A673 (cell line): Measurements from ENCODE around the gene FAM50A. TPM values are rescaled to one million over a fixed set of nuclear protein-coding genes. Genes with fewer than 3 reads are reported as not detected.

Source experiments
- BruUV-seq: library from RNA; stranded (reverse); fragments of 400-500 nt; replicated peaks from 2 replicates; lab custom pipeline; 2021; lab: Mats Ljungman, UMichigan
- CTCF ChIA-PET: fragments of 300-600 bp; sonication (Branson Sonifier 250); formaldehyde crosslinking; loops from one replicate; lab custom pipeline; 2022; ENCODE audit warnings: antibody characterized with exemption; lab: Charles Lee
- POLR2A ChIA-PET: fragments of 300-600 bp; sonication (Branson Sonifier 250); formaldehyde crosslinking; loops from one replicate; lab custom pipeline; 2022; ENCODE audit warnings: antibody characterized with exemption; ENCODE audit not compliant: low non-redundant PET; lab: Charles Lee
- DNase-seq: peaks from one replicate; pipeline ENCODE4 v3.0.0-alpha.2; 2015; ENCODE audit warnings: low spot score
- H3K27ac ChIP-seq: fragments of 200-600 bp; sonication (generic); 2 replicates; pipeline ENCODE4 v1.5.1; 2016; ENCODE audit warnings: mixed run types, low read depth, mild to moderate bottlenecking, mixed read lengths, antibody characterized with exemption, low read length; ENCODE audit not compliant: poor library complexity, severe bottlenecking
- H3K27me3 ChIP-seq: fragments of 200-600 bp; sonication (generic); replicated peaks from 2 replicates; pipeline ENCODE4 v1.6.1; 2017; ENCODE audit warnings: mixed run types, low read depth, mild to moderate bottlenecking, mixed read lengths, antibody characterized with exemption, low read length; ENCODE audit not compliant: insufficient read depth, poor library complexity
- H3K36me3 ChIP-seq: fragments of 200-600 bp; sonication (generic); 2 replicates; pipeline ENCODE4 v1.6.1; 2016; ENCODE audit warnings: mixed run types, mild to moderate bottlenecking, mixed read lengths, antibody characterized with exemption, low read length; ENCODE audit not compliant: insufficient read depth, poor library complexity, severe bottlenecking
- H3K4me1 ChIP-seq: fragments of 200-600 bp; sonication (generic); 2 replicates; pipeline ENCODE4 v1.6.1; 2017; ENCODE audit warnings: mixed run types, mild to moderate bottlenecking, mixed read lengths, antibody characterized with exemption, low read length; ENCODE audit not compliant: insufficient read depth, poor library complexity, severe bottlenecking
- H3K4me3 ChIP-seq: fragments of 200-600 bp; sonication (generic); 2 replicates; pipeline ENCODE4 v1.5.1; 2016; ENCODE audit warnings: low read depth, mixed run types, mild to moderate bottlenecking, mixed read lengths, low read length; ENCODE audit not compliant: poor library complexity, severe bottlenecking
- H3K9me3 ChIP-seq: fragments of 200-600 bp; sonication (generic); 2 replicates; pipeline ENCODE4 v1.6.1; 2016; ENCODE audit warnings: mixed run types, low read depth, mild to moderate bottlenecking, mixed read lengths, antibody characterized with exemption, low read length; ENCODE audit not compliant: poor library complexity, severe bottlenecking
- EZH2 ChIP-seq: fragments of 200-600 bp; sonication (generic); IDR thresholded peaks from 2 replicates; pipeline ENCODE4 v1.6.1; 2017; ENCODE audit warnings: borderline replicate concordance, low read depth, mild to moderate bottlenecking, mixed read lengths, antibody characterized with exemption, low read length; ENCODE audit not compliant: poor library complexity, severe bottlenecking
- intact Hi-C: fragments of 100-400 bp; cut with micrococcal nuclease; formaldehyde crosslinking; loops from one replicate; pipeline ENCODE4 v1.10.0; 2022; ENCODE audit not compliant: unreplicated experiment
- total RNA-seq: library from RNA; stranded (reverse); gene quantifications from 2 replicates; pipeline ENCODE4 v1.2.3, GENCODE V29; 2021
- TF ChIP-seq, protein P1 (sequence below): fragments of 300-800, 200-600 bp; sonication (generic); conservative IDR thresholded peaks from 2 replicates; pipeline ENCODE4 v1.5.1; 2017; ENCODE audit warnings: low read depth, mild to moderate bottlenecking, antibody characterized with exemption, low read length, moderate library complexity, mixed read lengths

FAM50A gene
- total RNA-seq, 1 experiment from 2014 or later: 83.7 TPM

DNA sequence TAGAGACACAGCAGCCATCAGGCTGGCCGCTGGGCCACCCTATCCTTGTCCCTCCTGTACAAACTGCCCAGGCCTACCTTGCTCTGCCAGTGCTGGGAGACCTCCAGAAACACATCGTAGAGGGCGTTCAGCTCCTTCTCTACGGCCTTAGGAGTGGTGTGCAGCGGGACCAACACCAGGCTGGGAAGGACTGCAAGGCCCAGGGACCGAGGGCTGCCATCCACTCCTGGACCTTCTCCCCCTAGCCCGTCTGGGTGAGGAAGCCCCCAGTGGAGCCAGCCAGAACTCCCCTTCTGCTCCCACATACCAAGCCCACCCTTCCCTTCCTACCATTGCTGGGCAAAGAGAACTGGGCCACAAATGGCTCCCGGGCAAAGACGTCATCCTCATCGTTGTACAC is 40.7 kb upstream of the FAM50A start:
- H3K4me1 ChIP-seq: no peaks in the 10 kb centered on the region
- peaks cover 25% of the 10 kb centered on the region for H3K36me3 ChIP-seq
- BruUV-seq: no TSS peak
- CTCF ChIA-PET: no interaction called here
- H3K27ac ChIP-seq: no peak overlapping the region
- TF ChIP-seq EZH2: no peak
- TF ChIP-seq, protein P1, sequence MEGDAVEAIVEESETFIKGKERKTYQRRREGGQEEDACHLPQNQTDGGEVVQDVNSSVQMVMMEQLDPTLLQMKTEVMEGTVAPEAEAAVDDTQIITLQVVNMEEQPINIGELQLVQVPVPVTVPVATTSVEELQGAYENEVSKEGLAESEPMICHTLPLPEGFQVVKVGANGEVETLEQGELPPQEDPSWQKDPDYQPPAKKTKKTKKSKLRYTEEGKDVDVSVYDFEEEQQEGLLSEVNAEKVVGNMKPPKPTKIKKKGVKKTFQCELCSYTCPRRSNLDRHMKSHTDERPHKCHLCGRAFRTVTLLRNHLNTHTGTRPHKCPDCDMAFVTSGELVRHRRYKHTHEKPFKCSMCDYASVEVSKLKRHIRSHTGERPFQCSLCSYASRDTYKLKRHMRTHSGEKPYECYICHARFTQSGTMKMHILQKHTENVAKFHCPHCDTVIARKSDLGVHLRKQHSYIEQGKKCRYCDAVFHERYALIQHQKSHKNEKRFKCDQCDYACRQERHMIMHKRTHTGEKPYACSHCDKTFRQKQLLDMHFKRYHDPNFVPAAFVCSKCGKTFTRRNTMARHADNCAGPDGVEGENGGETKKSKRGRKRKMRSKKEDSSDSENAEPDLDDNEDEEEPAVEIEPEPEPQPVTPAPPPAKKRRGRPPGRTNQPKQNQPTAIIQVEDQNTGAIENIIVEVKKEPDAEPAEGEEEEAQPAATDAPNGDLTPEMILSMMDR: no peak
- no peaks in the 10 kb centered on the region for H3K9me3 ChIP-seq
- H3K27me3 ChIP-seq: no peaks in the 10 kb centered on the region
- DNase-seq: no peak
- intact Hi-C loops: no loop called here
- H3K4me3 ChIP-seq: no peak overlapping the region
- POLR2A ChIA-PET: interaction anchor here (0.5 kb wide), 1 partner anchor 22 kb away, joined by 3 read pairs; no protein-coding TSS in a partner anchor

- DNase-seq: no peak
- CTCF ChIA-PET: no interaction called here
- Histone ChIP-seq H3K4me1 (no peaks in the 10 kb centered on the region), H3K27me3 (no peaks in the 10 kb centered on the region), H3K4me3 (no peak overlapping the region), H3K36me3 (peaks cover 24% of the 10 kb centered on the region), H3K9me3 (no peaks in the 10 kb centered on the region), H3K27ac (no peak overlapping the region)
- intact Hi-C loops: no loop called here
- no TSS peak for BruUV-seq
- POLR2A ChIA-PET: interaction anchor here (0.7 kb wide), 1 partner anchor 352 kb away, joined by 10 read pairs; no protein-coding TSS in a partner anchor
- TF ChIP-seq EZH2: no peak
- TF ChIP-seq, protein P1: no peak
Observed at GRCh38 chrX:154403858-154404257, 40.1 kb upstream of the FAM50A start.

- TF ChIP-seq EZH2: no peak
- TF ChIP-seq, protein P1: no peak
- POLR2A ChIA-PET: no interaction called here
Observed at GRCh38 chrX:154404625-154405192, 39.2 kb upstream of the FAM50A start.

More at GRCh38 chrX:154404625-154405192, 39.2 kb upstream of the FAM50A start:
- CTCF ChIA-PET: no interaction called here
- intact Hi-C loops: no loop called here
- Histone ChIP-seq H3K4me3 (no peak overlapping the region), H3K4me1 (no peaks in the 10 kb centered on the region), H3K9me3 (no peaks in the 10 kb centered on the region), H3K27me3 (no peaks in the 10 kb centered on the region), H3K36me3 (peaks cover 15% of the 10 kb centered on the region), H3K27ac (no peak overlapping the region)
- BruUV-seq: no TSS peak
- no peak for DNase-seq
